HCT116 (cell line): ENCODE results near the gene CDKL5. TPM values are rescaled to one million over a fixed set of nuclear protein-coding genes. Genes with fewer than 3 reads are reported as not detected.

Source experiments
- ATAC-seq: fragments of 200-7000 bp; cut with Tn5 transposase; 2 replicates; pipeline ENCODE4 v1.9.1; 2020; ENCODE audit warnings: mild to moderate bottlenecking, moderate library complexity
- BruUV-seq: library from RNA; stranded (reverse); fragments of 400-500 nt; replicated peaks from 2 replicates; lab custom pipeline; 2021; lab: Mats Ljungman, UMichigan
- CTCF ChIA-PET: fragments of 300-600 bp; sonication (Branson Sonifier 250); formaldehyde crosslinking; loops from one replicate; lab custom pipeline; 2021; ENCODE audit warnings: antibody characterized with exemption; lab: Charles Lee
- POLR2A ChIA-PET: fragments of 300-600, 350-600 bp; sonication (Branson Sonifier 250); formaldehyde crosslinking; loops from one replicate; lab custom pipeline; 2021; ENCODE audit warnings: antibody characterized with exemption; lab: Charles Lee
- RAD21 ChIA-PET, 2 experiments: fragments of 300-600 bp; sonication (Branson Sonifier 250); formaldehyde crosslinking; loops; one replicate each; lab custom pipeline; 2023; ENCODE audit warnings: low total read pairs in 2 of 2; ENCODE audit not compliant: uncharacterized antibody in 2 of 2, unreplicated experiment in 2 of 2, low non-redundant PET in 1 of 2; lab: Charles Lee
- DNase-seq: peaks from one replicate; pipeline ENCODE4 v3.0.0-alpha.2; 2010; ENCODE audit warnings: low read depth, low spot score
- H2AFZ ChIP-seq: fragments of 200-600 bp; shearing (Covaris generic), sonication (generic); 2 replicates; pipeline ENCODE4 v1.6.1; 2017; ENCODE audit warnings: low read depth, mixed run types, mixed read lengths, antibody characterized with exemption, low read length; ENCODE audit not compliant: poor library complexity, severe bottlenecking
- H3K27ac ChIP-seq: 2 replicates; pipeline ENCODE4 v1.5.1; 2012; ENCODE audit warnings: low read depth, low read length
- H3K27me3 ChIP-seq: fragments of 200-600 bp; sonication (generic); 2 replicates; pipeline ENCODE4 v1.6.1; 2016; ENCODE audit warnings: mixed run types, low read length, mixed read lengths; ENCODE audit not compliant: insufficient read depth
- H3K36me3 ChIP-seq, 2 experiments: fragments of 200-500 bp in 1 of 2; fragments of 200-600 bp in 1 of 2; sonication (Bioruptor generic) in 1 of 2; sonication (generic) in 1 of 2; 2 replicates each; pipeline versions ENCODE4 v1.5.1 to v1.6.1; 2014 to 2016; ENCODE audit warnings: low read length in 2 of 2, inconsistent platforms in 1 of 2, mixed read lengths in 1 of 2, mixed run types in 1 of 2; ENCODE audit not compliant: insufficient read depth in 2 of 2, control insufficient read depth in 1 of 2
- H3K4me1 ChIP-seq, 2 experiments: fragments of 200-600 bp in 1 of 2; sonication (generic) in 1 of 2; 2 replicates each; pipeline versions ENCODE4 v1.5.1 to v1.6.1; 2012 to 2017; ENCODE audit warnings: low read length in 2 of 2, inconsistent platforms in 1 of 2, mild to moderate bottlenecking in 1 of 2, mixed read lengths in 1 of 2, mixed run types in 1 of 2, moderate library complexity in 1 of 2; ENCODE audit not compliant: insufficient read depth in 2 of 2, control insufficient read depth in 1 of 2
- H3K4me2 ChIP-seq: fragments of 200-600 bp; sonication (generic); 2 replicates; pipeline ENCODE4 v1.6.1; 2017; ENCODE audit warnings: mixed run types, low read length, mixed read lengths
- H3K4me3 ChIP-seq, 2 experiments: fragments of 200-600 bp in 1 of 2; sonication (generic) in 1 of 2; replicated peaks in 1 of 2; 2 replicates each; pipeline ENCODE4 v1.5.1; 2011 to 2016; ENCODE audit warnings: low read length in 2 of 2, control low read depth in 1 of 2, low read depth in 1 of 2, mild to moderate bottlenecking in 1 of 2, mixed read lengths in 1 of 2, mixed run types in 1 of 2
- H3K79me2 ChIP-seq: fragments of 200-600 bp; sonication (generic); 2 replicates; pipeline ENCODE4 v1.6.1; 2017; ENCODE audit warnings: mild to moderate bottlenecking, mixed run types, low read length, moderate library complexity, mixed read lengths; ENCODE audit not compliant: insufficient read depth
- H3K9ac ChIP-seq: fragments of 200-600 bp; sonication (generic); 2 replicates; pipeline ENCODE4 v1.6.1; 2016; ENCODE audit warnings: low read length, mixed read lengths
- H3K9me2 ChIP-seq: fragments of 200-600 bp; sonication (generic), shearing (Covaris generic); 2 replicates; pipeline ENCODE4 v1.6.1; 2017; ENCODE audit warnings: mixed run types, mild to moderate bottlenecking, moderate library complexity; ENCODE audit not compliant: insufficient read depth
- H3K9me3 ChIP-seq, 2 experiments: fragments of 200-500 bp in 1 of 2; fragments of 200-600 bp in 1 of 2; sonication (Bioruptor generic) in 1 of 2; sonication (generic) in 1 of 2; 2 replicates each; pipeline ENCODE4 v1.6.1; 2014 to 2017; ENCODE audit warnings: low read length in 2 of 2, mixed read lengths in 2 of 2, inconsistent platforms in 1 of 2, low read depth in 1 of 2, mild to moderate bottlenecking in 1 of 2, mixed run types in 1 of 2, moderate library complexity in 1 of 2; ENCODE audit not compliant: control insufficient read depth in 1 of 2, insufficient read depth in 1 of 2
- H4K20me1 ChIP-seq: fragments of 200-600 bp; sonication (generic), shearing (Covaris generic); 2 replicates; pipeline ENCODE4 v1.6.1; 2017; ENCODE audit warnings: mixed run types, mild to moderate bottlenecking, moderate library complexity; ENCODE audit not compliant: insufficient read depth
- ATF3 ChIP-seq: IDR thresholded peaks from 2 replicates; pipeline ENCODE4 v1.6.1; 2012
- CBX3 ChIP-seq: IDR thresholded peaks from 2 replicates; pipeline ENCODE4 v1.6.1; 2012; ENCODE audit warnings: low read depth
- CEBPB ChIP-seq: IDR thresholded peaks from 2 replicates; pipeline ENCODE4 v1.6.1; 2012; ENCODE audit warnings: low read depth
- ELF1 ChIP-seq: IDR thresholded peaks from 2 replicates; pipeline ENCODE4 v1.6.1; 2012; ENCODE audit warnings: low read depth, borderline replicate concordance
- FOSL1 ChIP-seq: IDR thresholded peaks from 2 replicates; pipeline ENCODE4 v1.6.1; 2012; ENCODE audit warnings: low read depth
- MAX ChIP-seq: IDR thresholded peaks from 2 replicates; pipeline ENCODE4 v1.6.1; 2012
- POLR2A ChIP-seq: IDR thresholded peaks from 2 replicates; pipeline ENCODE4 v1.7.0; 2011; ENCODE audit warnings: borderline replicate concordance; ENCODE audit not compliant: insufficient read depth, insufficient read length; ENCODE audit errors: extremely low read depth
- POLR2AphosphoS5 ChIP-seq: IDR thresholded peaks from 2 replicates; pipeline ENCODE4 v1.6.1; 2011; ENCODE audit warnings: mild to moderate bottlenecking, low read depth, low read length, moderate library complexity
- RAD21 ChIP-seq: IDR thresholded peaks from 2 replicates; pipeline ENCODE4 v1.6.1; 2012; ENCODE audit warnings: low read depth, mild to moderate bottlenecking
- SIN3A ChIP-seq: IDR thresholded peaks from 2 replicates; pipeline ENCODE4 v1.6.1; 2012; ENCODE audit warnings: low read depth
- ZBTB33 ChIP-seq: IDR thresholded peaks from 2 replicates; pipeline ENCODE4 v1.6.1; 2011; ENCODE audit warnings: mild to moderate bottlenecking, low read length, moderate library complexity; ENCODE audit not compliant: insufficient replicate concordance; ENCODE audit errors: extremely low read depth
- ZFX ChIP-seq: fragments of 450-650 bp; IDR thresholded peaks from 2 replicates; pipeline ENCODE4 v1.6.1; 2017
- ZNF274 ChIP-seq: fragments of 200-500 bp; sonication (Bioruptor generic); IDR thresholded peaks from 2 replicates; pipeline ENCODE4 v1.6.1; 2014; ENCODE audit warnings: mild to moderate bottlenecking, low read depth, low read length, inconsistent platforms
- intact Hi-C: fragments of 100-400 bp; cut with micrococcal nuclease; formaldehyde crosslinking; loops from 2 replicates; pipeline ENCODE4 v1.10.0; 2022
- total RNA-seq: library from RNA; stranded (reverse); gene quantifications from one replicate; pipeline ENCODE4 v1.2.1, GENCODE V29; 2021; ENCODE audit not compliant: unreplicated experiment

Gene CDKL5
- total RNA-seq, 1 experiment from 2014 or later, result 2.5 TPM

GRCh38 chrX:18436017-18436416 is 10.6 kb downstream of the CDKL5 start:
- no TSS peak for BruUV-seq
- intact Hi-C loops, result no loop called here
- ATAC-seq, result no peak

GRCh38 chrX:18440835-18441234 is 15.4 kb downstream of the CDKL5 start:
- Histone ChIP-seq H4K20me1 (no peaks in the 10 kb centered on the region), H3K9me2 (no peaks in the 10 kb centered on the region), H3K9me3 (no peaks in the 10 kb centered on the region), H3K4me3 (no peak overlapping the region), H3K9ac (no peak overlapping the region), H3K27ac (no peak overlapping the region), H3K4me1 (no peaks in the 10 kb centered on the region), H3K79me2 (no peaks in the 10 kb centered on the region)
- BruUV-seq, result no TSS peak
- ChIA-PET POLR2A (no interaction called here), CTCF (no interaction called here)
- intact Hi-C loops, result no loop called here
- no peak for DNase-seq
- TF ChIP-seq MAX (no peak), CEBPB (no peak), ELF1 (no peak), RAD21 (no peak), ATF3 (no peak), ZNF274 (no peak), ZFX (no peak), FOSL1 (no peak)
- TF ChIP-seq, all 23 proteins: peak for 0
- RAD21 ChIA-PET, result no interaction called here
- no peak overlapping the region for H3K4me2 ChIP-seq
- no peak for ATAC-seq
- no peaks in the 10 kb centered on the region for H3K36me3 ChIP-seq
- no peak overlapping the region for H2AFZ ChIP-seq
- no peaks in the 10 kb centered on the region for H3K27me3 ChIP-seq

More at GRCh38 chrX:18436017-18436416, 10.6 kb downstream of the CDKL5 start:
- no peak overlapping the region for H2AFZ ChIP-seq
- no peak overlapping the region for H3K27ac ChIP-seq
- ChIA-PET CTCF (interaction anchor here (0.7 kb wide), 1 partner anchor 396 kb away, joined by 3 read pairs; no protein-coding TSS in a partner anchor), POLR2A (no interaction called here), RAD21 (no interaction called here)
- H3K9me3 ChIP-seq, result no peaks in the 10 kb centered on the region
- no peaks in the 10 kb centered on the region for H3K4me1 ChIP-seq
- no peaks in the 10 kb centered on the region for H3K36me3 ChIP-seq
- H3K4me3 ChIP-seq, result no peak overlapping the region
- DNase-seq, result no peak
- no peak for TF ChIP-seq ZBTB33
- TF ChIP-seq SIN3A, result no peak
- TF ChIP-seq POLR2A, result no peak
- TF ChIP-seq CEBPB, result no peak
- no peak for TF ChIP-seq CBX3
- TF ChIP-seq POLR2AphosphoS5, result no peak
- no peak for TF ChIP-seq ZFX
- TF ChIP-seq ELF1, result no peak
- H3K9ac ChIP-seq, result no peak overlapping the region
- no peaks in the 10 kb centered on the region for H3K27me3 ChIP-seq
- H4K20me1 ChIP-seq, result no peaks in the 10 kb centered on the region
- no peaks in the 10 kb centered on the region for H3K9me2 ChIP-seq
- H3K79me2 ChIP-seq, result no peaks in the 10 kb centered on the region
- H3K4me2 ChIP-seq, result no peak overlapping the region
